ENCODE data around the gene NOP56.
A peak's percentile ranks its signal among the peaks of the same experiment; 100 is the strongest.
"Not testable (repeated sequence)": the region's sequence is repeated elsewhere in the genome, so short reads cannot be mapped to it uniquely, and the experiment has no call there.

Gene NOP56

GRCh38 chr20:2687514-2687913, 35.1 kb downstream of the NOP56 start:
- DNase-seq, result no peak

DNA sequence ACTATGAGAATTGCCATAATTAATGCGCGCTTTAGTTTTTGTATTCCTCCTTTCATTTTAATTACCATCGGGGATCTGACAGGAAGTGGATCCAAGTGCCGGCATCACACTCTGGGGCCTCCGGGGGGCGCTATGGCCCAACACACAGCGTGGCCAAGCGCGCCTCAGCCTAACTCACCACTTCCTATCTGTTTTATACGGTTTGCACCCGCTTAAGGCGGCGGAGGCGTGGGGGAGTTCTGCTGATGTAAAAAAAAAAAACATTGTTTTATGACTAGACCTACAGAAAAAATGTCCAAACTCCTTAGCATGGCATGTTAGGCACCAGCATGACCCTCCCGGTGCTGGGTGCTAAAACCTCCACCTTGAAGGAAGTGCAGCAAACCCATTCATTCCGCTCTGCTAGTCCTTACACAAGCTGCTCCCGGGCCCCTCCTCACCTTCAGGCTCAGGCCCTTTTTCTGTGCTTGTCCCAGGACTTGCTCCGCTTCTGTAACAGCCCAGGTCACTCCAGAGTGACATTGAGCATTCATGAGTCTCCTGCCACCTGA, 35.7 kb downstream of the NOP56 start:
- peak; percentile 76 for DNase-seq

DNA sequence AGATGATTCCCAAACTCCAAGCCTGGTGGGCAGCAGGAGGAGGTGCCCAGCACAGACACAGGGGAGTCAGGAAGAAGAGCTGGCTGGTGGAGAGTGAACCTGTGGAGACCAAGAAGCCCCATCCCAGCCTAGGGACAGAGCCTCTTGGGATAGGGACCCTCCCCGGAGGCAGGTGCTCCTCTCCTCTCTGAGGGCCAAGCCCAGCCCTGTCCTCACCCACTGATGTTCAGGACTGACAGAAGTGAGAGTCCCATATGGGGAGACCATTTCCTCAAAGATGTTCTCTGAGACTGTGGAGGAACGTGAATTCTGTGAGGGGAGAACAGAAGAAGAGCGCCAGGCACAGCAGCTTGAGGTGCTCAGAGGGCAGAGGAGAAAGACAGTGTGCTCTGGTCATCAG, 37.8 kb downstream of the NOP56 start:
- no peak for DNase-seq

DNA sequence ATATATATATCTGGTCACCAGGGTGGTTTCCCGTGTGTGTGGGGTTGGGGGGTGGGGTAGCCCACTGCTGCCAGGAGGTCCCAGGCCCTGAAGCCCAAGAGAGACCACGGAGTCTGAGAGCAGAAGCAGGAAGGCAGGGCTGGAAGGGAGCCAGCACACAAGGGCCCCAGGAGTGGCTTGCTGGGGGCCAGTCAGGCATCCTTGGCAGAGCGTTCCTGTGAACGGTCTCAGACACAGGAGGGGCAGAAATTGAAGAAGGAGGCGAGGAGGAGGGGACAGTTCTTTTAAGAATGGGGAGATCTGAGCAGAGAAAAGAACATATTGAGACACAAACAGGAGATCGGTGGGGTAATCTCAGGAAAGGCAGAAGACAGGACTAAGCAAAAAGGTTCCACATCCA, 38.3 kb downstream of the NOP56 start:
- no peak for DNase-seq

DNA sequence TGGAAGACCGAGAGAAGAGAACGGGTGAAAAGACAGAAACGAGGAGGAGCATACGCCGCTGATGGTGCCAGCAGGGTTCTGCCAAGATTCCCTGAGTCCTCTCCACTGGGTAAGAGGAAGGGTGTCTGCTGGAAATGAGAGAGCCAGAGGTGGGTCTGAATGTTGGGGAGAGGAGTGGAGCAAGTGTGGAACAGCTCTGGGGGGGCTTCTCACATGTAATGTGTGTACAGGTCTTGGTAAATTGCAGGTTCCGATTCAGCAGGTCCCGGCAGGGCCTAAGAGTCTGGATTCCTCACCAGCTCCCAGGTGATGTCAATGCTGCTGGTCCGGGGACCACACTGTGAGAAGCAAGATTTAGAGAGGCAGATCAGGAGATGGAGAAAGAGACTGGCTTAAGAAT, 38.7 kb downstream of the NOP56 start:
- no peak for DNase-seq

- no peak for DNase-seq
Observed at GRCh38 chr20:2691663-2692035, 39.2 kb downstream of the NOP56 start.

- peak; percentile 34 for DNase-seq
Observed at GRCh38 chr20:2692036-2692885, 39.8 kb downstream of the NOP56 start, which contains the start of gene EBF4. Gene EBF4 (plus strand): TSS chr20:2692780. CDS start chr20:2693646, 866 bp downstream.

DNA sequence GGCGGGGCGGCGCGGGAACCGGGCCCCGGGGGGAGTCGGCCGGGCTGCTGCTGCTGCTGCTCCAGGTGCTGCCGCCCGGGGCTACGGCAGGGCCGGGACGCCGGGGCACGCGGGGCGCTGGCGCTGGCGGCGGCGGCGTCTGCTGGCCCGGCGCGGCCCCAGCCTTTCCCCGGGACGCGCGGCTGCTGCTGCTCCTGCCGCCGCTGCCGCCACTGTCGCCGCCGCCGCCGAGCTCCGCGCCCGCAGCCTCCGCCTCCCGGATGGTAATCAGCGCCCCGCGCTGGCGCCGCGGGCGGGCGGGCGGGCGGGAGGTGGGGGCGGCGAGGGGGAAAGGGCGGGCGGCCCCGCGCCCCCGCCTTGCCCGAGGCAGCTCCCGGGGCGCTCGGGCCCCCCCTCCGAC, 40.5 kb downstream of the NOP56 start:
- no peak for DNase-seq

GRCh38 chr20:2693286-2694007, 41.0 kb downstream of the NOP56 start:
- peak; percentile 49 for DNase-seq

DNA sequence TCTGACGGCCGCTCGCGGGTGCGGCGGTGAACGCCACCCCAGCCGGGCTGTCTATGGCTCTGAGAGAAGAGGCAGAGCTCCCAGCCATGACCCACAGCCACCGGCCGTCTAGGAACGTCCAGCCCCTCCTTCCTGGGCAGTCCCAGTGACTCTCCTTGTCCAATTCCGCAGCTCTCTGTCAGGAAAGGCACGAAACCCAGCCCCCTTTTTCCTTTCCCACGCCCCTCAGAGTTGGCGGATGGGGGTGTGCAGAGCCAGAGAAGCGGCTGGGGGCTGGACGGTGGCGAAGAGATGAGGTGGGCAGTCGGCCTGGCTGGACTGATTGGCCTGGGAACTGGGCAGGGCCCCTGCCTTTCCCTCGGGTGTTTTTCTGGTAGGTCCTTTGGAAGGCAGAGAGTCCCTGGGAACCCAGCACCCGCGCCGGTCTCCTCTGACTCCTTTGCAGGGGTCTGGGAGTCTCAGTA, 41.6 kb downstream of the NOP56 start:
- DNase-seq, result no peak

- DNase-seq, result no peak
Observed at GRCh38 chr20:2694519-2694918, 42.1 kb downstream of the NOP56 start.

DNA sequence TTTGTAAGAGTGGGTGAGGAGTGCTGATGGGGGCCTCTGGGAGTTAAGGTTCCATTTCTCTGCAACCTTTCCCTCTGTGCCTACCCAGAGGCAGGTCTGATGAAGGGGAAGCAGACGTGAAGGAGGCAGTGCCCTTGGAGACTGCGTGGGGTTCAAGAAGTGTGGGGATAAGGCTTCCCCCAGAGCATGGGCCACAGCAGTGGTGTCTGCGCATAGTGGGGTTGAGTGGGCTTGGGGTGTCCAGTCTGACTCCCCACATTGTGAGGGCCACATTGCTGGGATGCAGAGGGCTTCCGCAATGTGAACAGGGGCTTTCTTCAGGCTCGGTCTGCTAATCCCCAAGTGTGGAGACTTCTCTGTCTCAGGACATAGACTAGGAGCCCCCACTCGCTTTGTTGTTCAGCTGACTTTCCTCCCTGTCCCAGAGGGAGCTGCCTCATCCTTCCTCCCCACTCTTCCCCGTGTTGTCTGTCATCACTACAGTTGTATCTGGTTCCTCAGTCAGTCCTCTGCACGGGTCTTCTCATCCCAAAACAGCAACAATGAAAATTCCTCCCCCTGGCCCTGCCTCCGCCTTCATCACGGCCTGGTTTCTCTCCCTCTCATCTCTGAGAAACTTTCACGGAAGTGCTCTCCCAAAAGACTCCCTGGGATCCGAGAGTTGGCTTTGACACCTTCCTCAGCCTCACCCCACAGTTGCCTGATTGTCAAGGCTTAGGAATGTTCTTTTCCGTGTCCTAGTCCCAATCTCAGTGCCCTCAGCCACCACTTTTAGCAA, 43.0 kb downstream of the NOP56 start:
- no peak for DNase-seq

GRCh38 chr20:2695984-2696525, 43.6 kb downstream of the NOP56 start:
- not testable (repeated sequence) for DNase-seq

DNA sequence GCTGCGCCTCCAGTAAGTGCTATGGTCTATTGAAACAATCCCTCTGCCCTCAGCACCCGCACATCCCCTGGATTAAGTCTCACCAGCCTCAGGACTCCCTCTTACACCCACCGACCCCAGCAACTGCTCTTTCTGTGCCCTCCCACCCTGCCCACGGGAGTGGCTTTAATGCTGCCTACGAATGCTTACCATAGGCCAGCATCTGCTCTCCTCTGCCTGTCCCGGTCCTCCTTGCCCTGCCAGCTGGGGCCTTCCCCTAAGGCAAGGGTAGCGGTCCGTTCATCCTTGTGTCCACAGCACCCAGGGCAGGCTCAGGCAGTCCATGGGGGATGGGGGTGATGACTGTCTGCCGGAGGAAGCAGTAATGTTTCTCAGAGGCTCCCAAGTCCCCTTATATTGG, 44.2 kb downstream of the NOP56 start:
- no peak for DNase-seq

DNA sequence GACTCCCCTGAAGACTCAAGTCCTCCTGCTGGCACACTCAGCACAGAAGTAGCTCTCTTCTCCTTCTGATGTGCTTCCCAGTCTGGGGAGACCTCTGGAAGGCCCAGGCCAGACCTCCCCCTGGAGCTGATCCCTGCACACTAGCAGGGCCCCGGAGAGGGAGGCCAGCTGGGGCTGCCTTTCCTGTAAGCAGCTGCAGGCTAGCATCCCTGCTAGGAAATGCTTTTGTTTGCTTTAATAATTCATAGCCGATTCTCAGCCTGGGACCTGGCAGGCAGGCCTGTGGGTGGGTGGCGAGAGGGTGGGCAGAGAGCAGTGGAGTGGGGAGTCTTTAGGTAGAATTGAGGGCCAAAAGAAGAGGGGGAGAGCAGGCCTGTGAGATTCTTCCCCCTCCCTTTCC, 45.3 kb downstream of the NOP56 start:
- DNase-seq, result no peak

DNA sequence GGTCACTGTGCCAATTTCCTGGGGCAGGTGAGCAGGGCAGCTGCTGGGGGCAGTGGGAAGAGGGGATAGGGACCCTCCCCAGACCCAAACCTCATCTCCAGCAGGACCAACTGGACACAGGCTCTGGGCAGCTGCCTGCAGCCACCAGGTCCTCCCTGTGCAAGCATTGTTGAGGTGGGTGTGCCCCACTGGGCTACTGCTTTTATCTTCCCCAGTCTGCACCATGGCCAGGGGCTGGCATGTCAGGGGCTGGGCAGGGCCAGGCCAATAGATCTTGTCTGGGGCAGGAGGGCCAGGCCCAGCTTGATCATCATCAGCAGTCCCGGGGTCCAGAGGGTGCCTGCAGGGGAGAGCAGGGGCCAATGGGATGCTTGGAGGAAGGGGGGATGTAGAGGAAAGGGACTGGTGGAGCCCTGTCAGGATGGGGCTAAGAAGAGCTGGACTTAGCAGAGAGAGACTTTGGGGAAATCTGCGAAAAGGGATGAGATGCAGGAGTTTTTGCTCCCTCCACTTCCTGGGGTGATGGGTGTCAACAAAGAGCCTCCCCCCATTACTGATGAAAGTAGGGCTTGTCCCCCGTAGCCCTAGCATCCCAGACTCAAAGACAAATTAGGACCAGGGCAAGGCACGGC, 45.9 kb downstream of the NOP56 start:
- no peak for DNase-seq

DNA sequence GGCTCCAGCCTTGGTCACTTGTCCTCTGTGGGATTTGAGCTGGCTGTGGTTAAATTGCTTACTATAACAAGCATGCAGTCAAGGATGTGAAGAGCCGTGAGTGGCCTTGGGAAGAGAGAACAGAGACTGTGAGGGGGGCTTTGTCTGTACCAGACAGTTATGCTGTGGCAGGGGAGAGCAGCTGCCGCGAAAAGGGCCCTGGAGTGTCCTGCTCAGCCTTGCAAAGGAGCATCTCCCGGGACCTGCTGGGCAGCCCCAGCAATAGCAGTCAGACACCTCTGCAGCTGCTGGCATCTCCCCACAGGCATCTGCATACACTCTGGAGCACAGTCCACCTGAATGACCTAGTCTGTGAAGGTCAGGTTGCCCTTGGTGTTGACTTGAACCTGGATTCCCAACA, 46.5 kb downstream of the NOP56 start:
- DNase-seq, result no peak

DNA sequence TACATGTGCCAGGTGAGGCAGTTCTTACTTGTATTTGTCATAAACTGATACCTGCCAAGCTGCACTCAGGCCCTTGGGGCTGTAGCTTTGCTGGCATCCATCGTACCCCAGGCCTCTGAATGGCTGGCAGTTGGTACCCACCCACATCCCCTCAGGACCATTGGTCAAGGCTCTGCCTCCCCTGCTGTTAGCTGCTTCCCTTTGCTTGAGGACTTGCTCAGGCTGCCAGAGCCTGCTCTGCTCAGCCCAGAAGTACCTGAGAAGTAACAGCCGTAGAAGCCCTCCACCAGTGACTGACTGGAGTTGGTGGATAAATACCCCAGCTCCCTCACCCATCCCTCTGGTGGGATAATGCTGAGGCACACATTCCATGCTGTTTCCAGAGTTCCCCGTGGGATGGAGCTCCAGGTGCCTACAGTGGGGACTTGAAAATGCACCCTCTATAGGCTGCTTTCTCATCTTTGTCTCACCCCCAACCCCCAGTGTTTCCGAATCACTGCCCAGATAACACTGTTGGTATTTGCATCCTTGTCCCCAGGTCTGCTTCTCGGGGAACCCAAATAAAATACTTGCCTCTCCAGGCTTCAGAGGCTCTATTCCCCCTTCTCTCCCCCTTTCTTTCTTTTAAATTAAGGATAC, 47.5 kb downstream of the NOP56 start:
- DNase-seq, result no peak

DNA sequence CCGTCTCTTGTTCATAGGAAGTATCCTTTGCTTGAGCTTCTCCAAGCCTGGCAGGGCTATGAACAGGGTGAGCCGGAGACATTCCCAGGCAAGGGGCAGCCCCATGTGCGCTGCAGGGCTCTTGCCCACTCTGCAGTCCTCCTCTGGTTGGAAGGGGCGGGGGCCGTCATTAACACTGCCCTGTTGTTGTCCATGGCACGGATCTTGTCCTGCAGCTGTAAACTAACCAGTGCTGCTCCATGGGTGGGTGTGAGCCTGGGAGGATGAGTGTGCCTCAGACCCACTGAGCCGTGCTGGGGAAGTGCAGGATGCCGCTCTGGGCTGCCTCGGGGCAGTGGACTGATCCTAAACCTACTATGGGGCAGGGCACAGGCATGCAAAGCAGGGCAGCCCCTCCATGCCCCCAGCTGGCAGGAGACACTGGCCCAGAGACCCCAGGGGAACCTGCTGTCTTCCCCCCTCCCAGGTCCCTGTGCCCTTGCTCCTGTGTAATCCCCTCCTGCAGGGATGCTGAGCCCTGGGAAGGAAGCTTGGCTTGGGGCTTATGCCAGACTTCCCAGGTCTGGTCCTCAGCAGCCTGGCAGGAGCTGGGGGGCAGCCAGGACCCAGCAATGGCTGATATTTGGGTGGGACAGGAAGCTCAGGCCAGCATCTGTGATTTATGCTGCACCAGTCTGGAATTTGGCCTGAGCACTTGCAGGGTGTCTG, 48.6 kb downstream of the NOP56 start:
- DNase-seq, result no peak

- DNase-seq, result no peak
Observed at GRCh38 chr20:2701671-2702081, 49.2 kb downstream of the NOP56 start.
